GM21526 (cell line): ENCODE measurements around the gene ACRV1.
"Not testable (repeated sequence)": the region's sequence is repeated elsewhere in the genome, so short reads cannot be mapped to it uniquely, and the experiment has no call there.

Experiments
- ATAC-seq: cut with Tn5 transposase; IDR thresholded peaks from one replicate; pipeline ENCODE4 v1.9.1; 2021; ENCODE audit warnings: moderate library complexity; ENCODE audit not compliant: unreplicated experiment, low FRiP score

The ACRV1 gene

GRCh38 chr11:125680747-125681146 lies at the start of gene ACRV1:
Gene ACRV1, minus strand, starts transcription at chr11:125680847. Its CDS starts 67 bp downstream, at chr11:125680780.
- ATAC-seq, result no peak

GRCh38 chr11:125728969-125729368 lies 48.3 kb upstream of the ACRV1 start:
- no peak for ATAC-seq

GRCh38 chr11:125724125-125724524 lies 43.5 kb upstream of the ACRV1 start:
- ATAC-seq, result no peak

- no peak for ATAC-seq
These were observed 40.1 kb upstream of the ACRV1 start for GRCh38 chr11:125720781-125721180.

- ATAC-seq, result not testable (repeated sequence)
These were observed 24.0 kb upstream of the ACRV1 start for GRCh38 chr11:125704686-125705085.

GRCh38 chr11:125701858-125702621 lies 21.4 kb upstream of the ACRV1 start:
- ATAC-seq, result no peak

GRCh38 chr11:125701018-125701610 lies 20.5 kb upstream of the ACRV1 start:
- ATAC-seq, result no peak

- ATAC-seq, result no peak
These were observed 14.3 kb upstream of the ACRV1 start for GRCh38 chr11:125694951-125695350.

GRCh38 chr11:125692887-125693286 lies 12.2 kb upstream of the ACRV1 start:
- no peak for ATAC-seq

GRCh38 chr11:125690006-125690405 lies 9.4 kb upstream of the ACRV1 start:
- ATAC-seq, result no peak

- no peak for ATAC-seq
These were observed 8.7 kb upstream of the ACRV1 start for GRCh38 chr11:125689274-125689859.

- ATAC-seq, result no peak
These were observed 8.0 kb upstream of the ACRV1 start for GRCh38 chr11:125688632-125689031.

- ATAC-seq, result no peak
These were observed 7.4 kb upstream of the ACRV1 start for GRCh38 chr11:125688066-125688465.

- ATAC-seq, result no peak
These were observed 4.6 kb upstream of the ACRV1 start for GRCh38 chr11:125685228-125685627.

GRCh38 chr11:125679837-125680236 lies 810 bp downstream of the ACRV1 start:
- ATAC-seq, result no peak

GRCh38 chr11:125679397-125679796 lies 1.2 kb downstream of the ACRV1 start:
- ATAC-seq, result no peak

GRCh38 chr11:125675196-125675595 lies 5.5 kb downstream of the ACRV1 start:
- no peak for ATAC-seq

- no peak for ATAC-seq
These were observed 6.4 kb downstream of the ACRV1 start for GRCh38 chr11:125674210-125674609.

GRCh38 chr11:125671561-125671960 lies 9.1 kb downstream of the ACRV1 start:
- no peak for ATAC-seq

- no peak for ATAC-seq
These were observed 10.5 kb downstream of the ACRV1 start for GRCh38 chr11:125670172-125670571.

GRCh38 chr11:125667151-125667550 lies 13.5 kb downstream of the ACRV1 start:
- no peak for ATAC-seq

GRCh38 chr11:125663910-125664309 lies 16.7 kb downstream of the ACRV1 start:
- ATAC-seq, result no peak
